Measurements from ENCODE around the gene RERE.
"Not testable (repeated sequence)": the region's sequence is repeated elsewhere in the genome, so short reads cannot be mapped to it uniquely, and the experiment has no call there.

The RERE gene

DNA sequence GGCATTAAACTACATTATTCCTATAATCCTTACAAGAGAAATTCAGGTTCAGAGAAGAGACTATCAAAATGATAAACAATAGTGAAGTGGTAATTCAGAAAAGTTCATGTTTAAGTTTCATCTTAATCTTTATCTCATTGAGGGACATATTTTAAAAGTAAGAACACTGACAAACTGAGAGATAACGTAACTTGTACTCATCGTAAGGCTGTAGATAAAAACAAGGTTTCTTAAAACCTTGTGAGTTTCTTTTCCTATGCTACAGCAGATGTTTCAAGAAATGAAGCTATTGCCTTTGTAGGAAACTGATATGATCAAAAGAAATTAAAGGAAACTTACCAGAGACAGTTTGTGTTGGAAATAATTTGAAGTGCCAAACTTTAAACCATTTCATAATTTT is 65.0 kb downstream of the RERE start:
- DNase-seq (ENCODE audit: low spot score) = no peak

DNA sequence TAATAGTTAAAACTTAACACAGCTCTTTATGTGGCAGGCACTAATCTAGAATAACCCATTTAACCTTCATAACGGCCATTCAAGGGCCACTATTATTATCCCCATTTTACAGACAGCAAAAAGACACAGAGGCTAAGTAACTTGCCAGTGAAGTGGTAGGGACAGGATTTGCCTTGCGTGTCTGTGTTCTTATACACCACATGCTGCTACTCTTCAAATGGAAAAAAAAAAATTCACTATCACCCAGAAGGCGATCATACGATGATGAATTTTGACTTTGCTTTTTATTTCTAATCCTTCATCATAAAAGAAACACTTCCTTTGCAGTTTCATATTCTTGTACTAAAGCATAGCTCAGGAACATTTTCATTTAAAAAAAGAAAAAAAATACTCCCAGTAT is 65.5 kb downstream of the RERE start:
- DNase-seq (ENCODE audit: low spot score) = no peak

DNA sequence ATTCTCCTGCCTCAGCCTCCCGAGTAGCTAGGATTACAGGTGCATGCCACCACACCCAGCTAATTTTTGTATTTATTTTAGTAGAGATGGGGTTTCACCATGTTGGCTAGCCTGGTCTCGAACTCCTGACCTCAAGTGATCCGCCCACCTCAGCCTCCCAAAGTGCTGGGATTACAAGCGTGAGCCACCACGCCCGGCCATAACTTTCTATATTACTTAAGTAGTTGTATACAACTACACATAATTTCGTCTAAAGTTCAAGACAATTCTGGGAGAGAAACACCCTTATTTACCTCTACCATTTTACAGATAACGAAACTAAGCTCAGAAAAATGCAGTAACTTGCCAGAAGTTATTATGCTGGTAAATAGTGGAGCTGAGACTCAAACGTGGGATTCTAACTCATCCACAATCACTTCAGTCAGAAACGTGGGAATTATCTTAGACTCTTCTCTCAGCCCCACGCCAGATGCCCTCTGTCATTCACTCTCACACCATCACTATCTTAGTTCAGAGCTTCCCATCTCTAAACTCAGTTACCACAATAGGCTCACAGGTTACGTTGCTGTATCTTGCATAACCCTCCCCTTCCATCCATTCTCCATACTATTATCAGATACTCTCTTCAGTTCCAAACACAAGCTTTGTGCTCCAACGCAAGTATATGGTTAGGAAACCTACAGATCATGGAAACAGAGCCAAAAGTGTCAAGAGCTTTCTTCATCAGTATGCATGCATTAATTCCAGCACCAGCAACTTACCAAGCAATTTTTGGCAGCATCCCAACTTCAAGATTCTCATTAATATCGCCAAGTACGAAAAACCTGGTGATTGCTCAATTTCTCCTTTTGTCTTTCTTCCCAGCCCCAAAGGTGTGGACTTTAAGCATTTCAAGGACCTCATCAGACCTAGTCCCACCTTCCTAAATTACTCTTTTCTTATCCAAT is 69.3 kb downstream of the RERE start:
- DNase-seq (ENCODE audit: low spot score) = no peak

DNA sequence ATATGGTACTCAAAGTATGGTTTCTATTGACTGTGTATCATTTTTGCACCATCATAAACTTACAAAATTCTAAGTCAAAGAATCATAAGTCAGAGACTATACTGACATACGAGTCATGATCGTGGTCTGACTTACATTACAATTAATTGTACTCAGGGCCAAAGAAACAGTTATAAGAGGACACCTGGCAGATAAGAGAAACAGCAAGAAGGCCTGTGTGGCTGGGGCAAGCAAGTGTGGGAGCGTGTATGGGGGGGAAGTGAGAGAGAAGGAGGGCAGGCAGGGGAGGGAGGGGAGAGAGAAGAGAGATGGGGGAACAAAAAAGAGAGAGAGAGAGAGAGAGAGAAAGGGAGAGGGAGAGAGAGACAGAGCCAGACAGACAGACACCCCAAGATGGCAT is 70.9 kb downstream of the RERE start:
- no peak for DNase-seq (ENCODE audit: low spot score)

DNA sequence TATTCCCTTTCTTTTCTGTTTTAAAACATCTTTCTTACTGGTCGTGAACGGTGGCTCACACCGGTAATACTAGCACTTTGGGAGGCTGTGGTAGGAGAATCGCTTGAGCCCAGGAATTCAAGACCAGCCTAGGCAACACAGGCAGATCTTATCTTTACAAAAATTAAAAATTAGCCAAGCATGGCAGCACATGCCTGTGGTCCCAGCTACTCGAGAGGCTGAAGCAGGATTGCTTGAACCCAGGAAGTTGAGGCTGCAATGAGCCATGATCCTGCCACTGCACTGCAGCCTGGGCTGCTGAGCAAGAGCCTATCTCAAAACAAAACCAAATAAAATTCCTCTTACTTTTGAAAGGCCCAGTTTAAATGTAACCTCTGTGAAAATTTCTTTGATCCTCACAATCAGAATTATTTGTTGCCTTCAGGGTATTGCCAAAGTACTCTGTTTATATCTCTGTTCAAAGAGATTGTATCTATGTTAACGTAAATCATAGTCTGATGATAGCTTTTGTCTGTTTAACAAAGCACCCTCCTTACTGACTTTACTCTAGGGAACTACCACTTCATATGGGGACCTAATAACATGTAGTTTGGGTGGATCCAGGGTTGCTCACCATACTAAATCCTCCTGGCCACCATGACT is 71.6 kb downstream of the RERE start:
- DNase-seq (ENCODE audit: low spot score) = no peak

DNA sequence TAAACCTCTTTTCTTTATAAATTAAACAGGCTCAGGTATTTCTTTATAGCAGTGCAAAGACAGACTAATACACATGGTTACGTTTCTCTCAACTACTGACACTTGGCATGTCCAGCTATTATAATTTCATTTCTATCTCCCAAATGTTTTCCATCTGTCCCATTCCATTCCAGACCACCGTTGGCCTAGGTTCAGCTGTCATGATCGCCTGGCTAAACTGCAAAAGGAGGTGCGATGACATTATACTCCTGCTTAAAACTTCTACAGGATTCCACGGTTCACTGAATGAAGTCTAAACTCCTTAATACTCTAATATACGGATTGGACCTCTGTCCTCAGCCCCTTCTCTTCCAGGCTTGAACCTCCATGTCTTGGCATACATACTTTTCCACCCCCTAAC is 72.1 kb downstream of the RERE start:
- no peak for DNase-seq (ENCODE audit: low spot score)

DNA sequence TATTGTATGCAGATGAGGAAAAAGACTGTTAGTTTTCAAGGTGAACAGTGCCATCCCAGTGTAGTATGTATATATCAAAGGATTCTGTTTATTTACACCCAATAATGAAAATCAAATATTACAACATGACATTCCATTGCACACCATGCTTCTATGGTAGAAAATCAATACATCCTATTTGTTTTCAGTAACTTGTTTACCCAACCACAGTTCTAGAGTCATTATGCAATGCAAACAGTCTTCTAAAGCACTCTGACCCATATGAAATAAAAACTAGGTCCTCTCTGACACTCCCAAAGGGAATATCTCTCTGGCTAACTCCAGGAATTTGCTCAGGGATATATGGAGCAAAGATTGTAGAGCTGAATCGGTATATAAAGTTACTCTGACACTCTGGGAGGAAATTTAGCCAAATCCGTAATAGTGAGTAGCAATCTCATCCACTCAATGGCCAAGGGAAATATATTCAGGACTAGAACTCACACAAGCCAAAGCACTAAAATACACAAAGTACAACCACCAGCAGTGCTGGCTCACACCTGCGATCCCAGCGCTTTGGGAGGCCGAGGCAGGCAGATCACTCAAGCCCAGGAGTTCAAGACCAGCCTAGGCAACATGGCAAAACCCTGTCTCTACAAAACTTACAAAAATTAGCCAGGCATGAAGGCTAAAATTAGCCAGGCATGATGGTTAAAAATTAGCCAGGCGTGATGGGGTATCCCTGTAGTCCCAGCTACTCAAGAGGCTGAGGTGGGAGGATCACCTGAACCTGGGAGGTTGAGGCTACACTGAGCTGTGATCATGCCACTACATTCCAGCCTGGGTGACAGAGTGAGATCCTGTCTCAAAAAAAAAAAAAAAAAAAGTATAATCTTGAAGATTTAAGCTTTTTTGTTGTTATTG is 75.2 kb downstream of the RERE start:
- no peak for DNase-seq (ENCODE audit: low spot score)

DNA sequence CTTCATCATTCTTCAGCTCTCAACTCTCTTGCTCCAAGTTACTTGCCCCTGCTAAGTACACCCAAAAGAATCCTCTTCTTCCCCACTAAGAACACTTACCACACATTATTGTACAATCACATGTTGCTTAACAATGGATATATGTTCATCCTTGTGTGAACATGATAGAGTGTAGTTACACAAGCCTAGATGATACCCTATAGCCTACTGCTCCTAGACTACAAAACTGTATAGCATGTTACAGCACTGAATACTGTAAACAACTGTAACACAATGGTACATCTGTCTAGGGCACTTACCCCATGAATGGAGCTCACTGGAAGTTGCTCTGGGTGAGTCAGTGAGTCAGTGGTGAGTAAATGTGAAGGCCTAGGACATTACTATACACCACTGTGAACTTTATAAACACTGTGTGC is 77.4 kb downstream of the RERE start:
- no peak for DNase-seq (ENCODE audit: low spot score)

DNA sequence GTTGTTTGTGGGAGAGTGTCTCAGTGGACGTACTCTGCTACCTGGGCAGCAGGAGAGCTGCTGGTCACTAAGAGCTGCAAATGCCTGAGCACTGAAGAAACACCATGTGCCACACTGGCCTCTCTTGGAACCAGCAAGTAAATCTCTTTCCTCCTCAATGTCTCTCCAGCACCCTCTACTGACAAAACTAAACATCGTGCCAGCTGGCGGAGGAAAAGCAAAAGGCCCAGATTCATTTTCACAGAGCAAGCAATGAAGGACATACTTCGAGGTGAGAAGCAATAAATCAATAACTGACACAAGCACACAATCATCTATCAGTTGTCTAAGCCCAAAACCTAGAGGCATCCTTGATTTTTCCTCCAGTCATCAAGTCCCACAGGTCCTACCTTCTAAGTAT is 78.1 kb downstream of the RERE start:
- DNase-seq (ENCODE audit: low spot score) = no peak

DNA sequence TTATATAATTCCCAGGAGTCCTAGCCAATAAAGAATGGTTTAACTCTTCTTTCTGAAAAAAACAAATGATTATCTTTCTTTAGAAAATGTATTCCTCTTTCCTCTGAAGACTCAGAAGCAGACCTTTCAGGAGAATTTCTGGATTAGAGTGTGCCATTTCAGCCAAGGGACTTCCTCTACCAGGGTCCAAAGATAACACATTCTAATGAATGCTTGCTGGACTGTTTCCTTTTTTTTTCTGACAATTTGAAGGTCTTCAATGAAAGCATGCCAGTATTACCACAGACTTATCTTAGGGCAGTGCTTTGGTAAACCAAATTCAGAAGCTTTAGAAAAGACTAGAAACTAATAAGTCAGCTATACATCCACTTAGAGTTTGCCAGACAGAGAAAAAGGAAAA is 80.5 kb downstream of the RERE start:
- DNase-seq (ENCODE audit: low spot score) = no peak

DNA sequence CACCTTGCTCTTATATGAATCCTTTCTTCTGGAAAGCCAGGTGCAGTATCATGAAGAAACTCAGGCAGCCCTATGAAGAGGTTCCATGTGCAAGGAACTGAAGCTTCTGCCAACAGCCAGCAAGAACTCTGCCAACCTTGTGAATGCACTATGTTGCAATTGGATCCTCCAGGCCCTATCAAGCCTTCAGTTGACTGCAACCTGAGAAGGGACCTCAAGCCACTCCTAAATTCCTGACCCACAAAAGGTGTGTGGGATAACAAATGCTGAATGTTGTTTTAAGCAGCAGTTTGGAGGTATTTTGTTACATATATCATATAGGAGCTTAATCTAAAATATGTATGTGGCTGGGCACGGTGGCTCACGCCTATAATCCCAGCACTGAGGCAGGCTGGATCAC is 84.0 kb downstream of the RERE start:
- DNase-seq (ENCODE audit: low spot score) = no peak

DNA sequence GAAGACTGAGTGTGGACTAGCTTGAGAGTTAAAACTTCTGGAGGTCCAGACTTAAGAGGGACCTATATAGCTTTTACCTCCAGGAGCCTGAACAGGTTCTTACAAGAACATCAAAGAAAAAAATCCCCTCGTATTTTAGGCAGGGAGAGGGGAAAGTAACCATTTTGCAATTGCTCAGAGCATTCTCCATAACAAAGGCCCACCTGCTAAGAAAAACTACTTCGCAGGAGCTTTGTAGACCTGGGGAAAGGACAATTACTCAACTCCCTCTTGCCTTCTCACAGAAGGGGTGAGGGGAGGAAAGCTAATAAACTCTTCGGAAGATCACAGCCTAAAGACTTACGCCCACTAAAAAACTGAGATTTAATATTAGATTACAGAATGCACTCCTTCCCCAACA is 86.3 kb downstream of the RERE start:
- DNase-seq (ENCODE audit: low spot score) = no peak

DNA sequence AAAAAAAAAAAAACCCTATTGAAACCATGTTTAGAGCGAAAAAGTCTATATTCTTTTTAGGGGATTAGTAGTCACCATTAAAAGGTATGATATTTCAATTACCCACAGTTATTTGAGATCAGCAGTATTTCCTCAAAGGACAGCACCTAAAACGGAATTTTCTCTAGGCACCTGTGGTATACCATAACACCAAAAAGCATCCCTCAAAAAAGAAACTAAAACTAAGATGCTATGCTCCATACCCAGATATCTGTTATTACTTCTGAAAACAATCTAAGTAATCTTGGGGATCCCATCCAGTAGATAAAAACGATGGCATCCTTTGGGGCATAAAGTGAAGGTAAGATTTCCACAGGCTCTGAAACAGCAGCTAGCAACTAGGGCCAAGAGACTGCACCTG is 89.0 kb downstream of the RERE start:
- DNase-seq (ENCODE audit: low spot score) = no peak

DNA sequence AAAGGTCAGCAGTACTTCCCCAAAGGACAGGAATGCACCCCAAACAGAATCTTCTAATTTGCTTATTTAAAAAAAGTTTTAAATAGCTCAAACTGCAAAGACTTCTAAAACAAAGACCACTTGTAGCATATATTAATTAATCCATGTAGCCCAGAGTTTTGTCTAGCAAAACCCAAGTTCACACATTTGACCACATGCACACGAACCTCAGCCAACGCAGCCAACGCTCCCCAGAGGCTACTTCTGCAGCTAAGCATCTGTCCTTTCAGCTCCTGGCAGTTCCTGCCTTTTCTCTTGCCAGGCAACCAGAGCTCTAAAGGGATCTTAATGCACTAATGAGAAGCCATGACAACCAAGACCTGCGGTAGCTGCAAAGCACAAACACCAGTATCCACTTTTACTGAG is 89.6 kb downstream of the RERE start:
- no peak for DNase-seq (ENCODE audit: low spot score)

DNA sequence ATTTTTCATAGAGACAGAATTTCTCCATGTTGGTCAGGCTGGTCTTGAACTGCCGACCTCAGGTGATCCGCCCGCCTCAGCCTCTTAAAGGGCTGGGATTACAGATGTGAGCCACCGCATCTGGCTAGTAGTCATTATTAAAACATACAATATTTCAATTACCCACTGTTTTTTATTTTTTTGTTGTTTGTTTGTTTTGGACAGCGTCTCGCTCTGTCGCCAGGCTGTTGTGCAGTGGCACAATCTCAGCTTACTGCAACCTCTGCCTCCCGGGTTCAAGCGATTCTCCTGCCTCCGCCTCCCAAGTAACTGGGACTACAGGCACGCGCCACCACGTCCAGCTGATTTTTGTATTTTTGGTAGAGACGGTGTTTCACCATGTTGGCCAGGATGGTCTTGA is 90.1 kb downstream of the RERE start:
- not testable (repeated sequence) for DNase-seq (ENCODE audit: low spot score)

DNA sequence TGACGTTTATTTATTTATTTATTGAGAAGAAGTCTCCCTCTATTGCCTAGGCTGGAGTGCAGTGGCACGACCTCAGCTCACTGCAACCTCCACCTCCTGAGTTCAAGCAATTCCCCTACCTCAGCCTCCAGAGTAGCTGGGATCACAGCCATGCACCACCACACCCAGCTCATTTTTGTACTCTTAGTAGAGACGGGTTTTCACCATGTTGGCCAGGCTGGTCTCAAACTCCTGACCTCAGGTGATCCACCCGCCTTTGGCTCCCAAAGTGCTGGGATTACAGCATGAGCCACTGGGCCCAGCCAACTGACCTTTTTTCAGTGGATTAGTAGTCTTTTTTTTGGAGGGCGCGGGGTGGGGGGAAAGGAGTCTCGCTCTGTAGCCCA is 90.6 kb downstream of the RERE start:
- DNase-seq (ENCODE audit: low spot score) = not testable (repeated sequence)

DNA sequence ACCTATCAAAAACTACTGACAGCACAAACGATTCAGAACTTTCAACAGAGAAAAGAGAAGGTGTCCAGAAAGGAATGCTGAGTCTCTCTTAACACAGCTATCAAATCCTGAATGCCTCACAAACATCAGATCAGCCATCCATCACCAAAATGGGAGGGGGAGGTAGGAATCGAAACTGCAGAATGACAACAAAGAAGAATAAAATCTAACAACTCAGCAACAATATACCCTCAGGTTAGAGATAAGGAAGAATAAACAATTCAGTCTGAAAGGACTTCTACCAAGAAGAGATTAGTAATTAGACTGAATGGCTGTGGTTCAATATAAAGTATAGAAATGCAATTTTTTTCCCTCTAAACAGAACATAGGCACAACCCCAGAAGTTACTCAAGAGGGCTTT is 94.4 kb downstream of the RERE start:
- no peak for DNase-seq (ENCODE audit: low spot score)

DNA sequence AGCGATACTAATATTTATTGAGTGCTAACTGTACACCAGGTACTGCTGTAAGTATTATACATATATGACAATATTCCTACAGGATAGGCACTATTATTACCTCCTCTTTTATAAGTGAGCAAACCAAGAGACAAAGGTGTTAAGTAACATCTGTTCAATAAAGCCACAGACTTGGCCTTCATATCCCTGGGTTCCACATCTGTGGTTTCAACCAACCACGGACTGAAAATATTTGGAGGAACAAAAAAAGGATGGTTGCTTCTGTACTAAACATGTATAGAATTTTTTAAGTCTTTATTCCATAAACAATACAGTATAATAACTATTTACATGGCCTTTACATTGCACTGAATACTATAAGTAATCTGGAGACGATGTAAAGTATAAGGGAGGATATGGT is 95.1 kb downstream of the RERE start:
- DNase-seq (ENCODE audit: low spot score) = no peak

DNA sequence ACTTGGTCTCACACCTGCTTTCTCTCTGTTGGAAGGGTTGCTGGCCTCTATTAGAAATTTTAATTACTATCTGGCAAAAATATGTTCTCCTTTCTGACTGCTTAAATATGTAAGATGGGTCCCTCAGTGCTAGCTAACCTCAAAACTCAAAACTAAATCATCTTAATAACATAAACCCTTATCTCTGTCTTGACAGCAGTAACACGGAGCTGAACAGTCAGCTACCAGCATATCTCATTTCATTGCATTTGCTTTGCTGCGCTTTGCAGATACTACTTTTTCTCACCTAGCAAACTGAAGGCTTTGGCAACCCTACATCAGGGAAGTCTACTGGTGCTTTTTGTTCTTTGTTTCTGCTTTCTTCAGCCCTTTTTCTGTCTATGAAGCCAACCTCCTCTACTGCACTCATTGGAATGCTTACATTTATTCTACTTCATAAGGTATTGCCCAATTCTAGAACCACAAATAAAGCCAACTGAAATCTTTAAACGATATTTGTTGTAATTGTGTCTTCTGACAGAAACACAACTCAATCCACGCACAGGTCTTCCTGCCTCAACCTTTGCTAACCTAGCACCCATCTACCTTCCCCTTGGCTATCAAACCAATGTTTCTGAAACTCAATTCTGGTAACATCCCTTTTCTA is 95.6 kb downstream of the RERE start:
- no peak for DNase-seq (ENCODE audit: low spot score)

DNA sequence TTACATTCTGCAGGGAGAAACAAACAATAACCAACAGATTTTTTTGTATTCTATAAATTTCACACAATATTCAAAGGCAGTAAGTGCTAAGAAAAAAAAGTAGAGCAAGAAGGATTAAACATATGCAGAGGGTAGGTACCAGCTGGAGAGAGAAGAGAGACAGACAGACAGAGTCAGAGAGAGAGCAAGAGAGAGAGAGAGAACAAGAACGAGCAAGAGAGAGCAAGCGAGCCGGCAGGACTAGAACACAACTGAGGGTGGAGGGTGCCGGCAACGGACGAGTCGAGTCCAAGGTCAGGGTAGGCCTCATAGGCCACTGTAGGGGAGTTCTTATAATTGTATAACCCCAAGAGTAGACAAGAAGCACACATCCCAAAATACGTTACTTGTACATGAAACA is 97.1 kb downstream of the RERE start:
- no peak for DNase-seq (ENCODE audit: low spot score)

DNA sequence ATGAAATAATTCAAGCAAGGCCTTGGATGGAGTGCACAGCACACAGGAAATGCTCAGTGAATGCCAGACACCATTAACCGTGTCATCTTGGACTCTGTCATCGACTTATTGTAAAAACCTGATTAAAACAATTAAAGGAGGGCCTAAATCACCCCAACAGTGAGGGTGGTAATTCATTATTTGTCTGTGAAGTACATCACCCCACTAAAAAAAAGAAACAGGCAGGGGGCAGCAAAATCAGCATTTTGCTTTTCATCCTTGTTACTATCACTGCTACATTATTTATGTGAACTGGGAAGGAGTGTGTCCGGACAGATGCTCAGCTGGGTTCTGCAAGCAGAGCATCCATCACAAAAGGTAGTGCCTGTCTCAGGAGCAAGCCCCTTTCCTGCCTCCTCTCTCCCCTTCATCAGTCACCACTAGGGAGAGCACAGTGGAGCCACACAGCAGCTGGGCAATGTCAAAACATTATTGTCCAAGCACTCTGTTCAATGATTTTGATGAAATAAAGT is 98.5 kb downstream of the RERE start:
- DNase-seq (ENCODE audit: low spot score) = no peak

DNA sequence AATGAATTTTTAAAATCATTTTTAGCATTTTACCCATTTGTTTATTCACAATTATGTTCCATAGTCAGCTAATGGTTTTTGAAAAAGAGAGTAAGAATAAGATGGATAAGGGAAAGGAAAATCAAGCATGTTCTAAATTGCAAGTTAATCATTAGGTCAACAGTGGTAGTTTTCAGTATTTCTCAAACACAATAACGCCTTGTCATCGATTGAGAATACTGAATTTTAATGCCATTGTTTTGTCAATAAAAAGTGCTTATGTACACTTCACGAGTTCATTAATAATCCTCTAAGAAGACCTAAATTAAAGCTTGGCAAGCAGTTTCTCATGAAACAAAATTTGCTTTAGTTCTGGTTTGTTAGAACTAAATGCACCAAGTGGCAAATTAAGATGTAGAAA is 100.3 kb downstream of the RERE start:
- DNase-seq (ENCODE audit: low spot score) = no peak

Measured in germinal center (tissue), 1 donor.